ELF-1 (cell line): Measurements from ENCODE around the gene ATP6V1G2.
"Not testable (repeated sequence)": the region's sequence is repeated elsewhere in the genome, so short reads cannot be mapped to it uniquely, and the experiment has no call there.

Experiments
- DNase-seq: peaks from one replicate; pipeline ENCODE4 v3.0.0-alpha.2; 2016; ENCODE audit warnings: low read depth, low spot score

Gene ATP6V1G2

GRCh38 chr6:31546339-31546957 is at the start of gene ATP6V1G2:
Gene ATP6V1G2 (minus strand): TSS chr6:31546608. CDS start chr6:31546559, 49 bp downstream.
- DNase-seq: peak; percentile 99

DNA sequence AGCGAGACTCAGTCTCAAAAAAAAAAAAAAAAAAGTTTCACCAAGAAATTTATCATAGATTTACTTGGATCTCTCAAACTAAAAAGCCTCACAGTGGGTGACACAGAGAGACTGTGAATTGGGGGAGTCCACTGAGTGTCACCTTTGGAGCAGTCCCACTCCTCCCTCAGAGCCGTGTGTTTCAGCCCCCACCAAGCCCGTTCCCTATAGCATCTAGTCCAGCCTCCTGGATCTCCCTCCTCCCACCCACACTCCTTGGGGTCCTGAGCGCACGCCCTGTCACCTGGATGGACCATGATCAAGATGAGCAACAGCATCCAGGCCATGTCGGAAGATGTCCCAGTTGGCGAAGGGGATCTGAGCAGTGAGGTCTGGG is 46.0 kb upstream of the ATP6V1G2 start:
- no peak for DNase-seq

GRCh38 chr6:31590691-31591090 is 44.3 kb upstream of the ATP6V1G2 start:
- not testable (repeated sequence) for DNase-seq

DNA sequence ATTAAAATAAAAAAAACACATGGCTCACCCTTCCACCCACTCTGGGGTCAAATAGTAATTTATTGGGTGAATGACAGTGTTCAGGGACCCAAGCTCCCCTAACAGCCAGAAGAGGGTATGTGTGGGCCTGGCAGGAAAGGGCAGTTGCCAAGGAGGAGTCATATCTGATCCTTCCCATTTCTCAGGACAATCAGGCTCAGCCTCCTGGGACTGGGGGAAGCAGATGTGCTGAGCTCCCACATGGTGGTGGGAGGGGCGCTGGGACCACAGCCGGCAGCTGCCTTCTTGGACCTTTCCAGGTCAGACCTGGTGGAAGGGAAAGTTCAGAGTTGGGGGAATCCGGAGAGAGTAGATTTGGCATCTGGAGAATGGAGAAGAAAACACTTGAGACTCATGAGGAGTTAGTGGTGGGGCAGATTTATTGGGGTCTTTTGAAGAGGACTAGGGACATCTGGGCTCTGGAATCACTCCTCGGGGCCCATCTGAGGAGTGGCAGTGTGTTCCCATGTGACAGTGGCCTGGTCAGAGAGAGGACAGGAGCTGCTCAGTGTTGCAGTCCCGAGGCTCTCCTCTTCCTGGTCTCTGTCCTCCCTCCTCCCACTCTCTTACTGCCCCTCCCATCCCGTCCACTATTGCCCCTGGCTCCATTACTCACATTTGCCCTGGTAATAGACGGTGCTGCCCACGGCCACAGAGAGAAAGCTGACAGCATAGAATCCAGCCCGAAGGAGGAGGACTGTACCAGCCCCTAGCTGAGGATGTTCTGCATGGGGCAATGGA is 42.7 kb upstream of the ATP6V1G2 start:
- no peak for DNase-seq

- DNase-seq: no peak
Observed at GRCh38 chr6:31587791-31588777, 41.7 kb upstream of the ATP6V1G2 start.

- DNase-seq: no peak
Observed at GRCh38 chr6:31586599-31587281, 40.3 kb upstream of the ATP6V1G2 start.

GRCh38 chr6:31586008-31586407 is 39.6 kb upstream of the ATP6V1G2 start, which contains the start of gene LST1:
Gene LST1 (plus strand): TSS chr6:31586277. CDS start chr6:31587300, 1,023 bp downstream.
- no peak for DNase-seq

DNA sequence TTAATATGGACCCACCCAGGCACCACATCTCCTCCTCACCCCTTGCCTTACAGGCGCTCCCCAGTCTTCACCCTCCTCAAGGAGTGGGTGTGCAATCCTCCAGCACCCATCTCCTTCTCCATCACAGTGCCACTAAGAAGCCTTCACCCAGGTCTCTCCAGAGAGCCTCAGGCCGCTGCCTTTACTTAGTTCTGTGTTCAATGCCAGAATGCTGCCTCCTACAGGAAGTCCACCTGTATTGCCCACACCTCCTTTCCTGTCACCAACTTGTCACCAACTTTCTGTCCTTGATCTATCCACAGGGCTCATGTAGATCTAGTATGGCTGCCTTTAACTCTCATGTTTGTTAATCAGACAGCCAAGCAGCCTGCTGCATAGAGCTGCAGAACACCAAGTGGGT is 39.1 kb upstream of the ATP6V1G2 start:
- DNase-seq: peak; percentile 61

- DNase-seq: no peak
Observed at GRCh38 chr6:31582230-31582643, 35.8 kb upstream of the ATP6V1G2 start, which contains the start of gene LTB. Gene LTB (minus strand): TSS chr6:31582424. CDS start chr6:31582417, 7 bp downstream.

- DNase-seq: peak; percentile 30
Observed at GRCh38 chr6:31581434-31582229, 35.2 kb upstream of the ATP6V1G2 start.

GRCh38 chr6:31580807-31581433 is 34.5 kb upstream of the ATP6V1G2 start:
- DNase-seq: peak; percentile 94

DNA sequence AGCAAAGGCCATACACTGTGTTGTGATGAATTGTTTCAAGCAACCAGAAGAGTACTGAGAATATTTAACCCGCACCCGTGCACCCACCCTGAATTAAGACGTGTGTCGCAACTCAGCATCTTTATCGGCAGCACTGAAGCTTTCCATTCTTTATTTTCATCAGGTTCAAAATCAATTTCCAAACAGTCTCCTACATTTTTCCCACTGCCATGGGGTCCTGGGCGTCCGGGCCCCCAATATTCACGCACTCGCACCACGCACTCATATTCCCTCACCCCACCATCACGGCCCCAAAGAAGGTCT is 34.0 kb upstream of the ATP6V1G2 start:
- no peak for DNase-seq

DNA sequence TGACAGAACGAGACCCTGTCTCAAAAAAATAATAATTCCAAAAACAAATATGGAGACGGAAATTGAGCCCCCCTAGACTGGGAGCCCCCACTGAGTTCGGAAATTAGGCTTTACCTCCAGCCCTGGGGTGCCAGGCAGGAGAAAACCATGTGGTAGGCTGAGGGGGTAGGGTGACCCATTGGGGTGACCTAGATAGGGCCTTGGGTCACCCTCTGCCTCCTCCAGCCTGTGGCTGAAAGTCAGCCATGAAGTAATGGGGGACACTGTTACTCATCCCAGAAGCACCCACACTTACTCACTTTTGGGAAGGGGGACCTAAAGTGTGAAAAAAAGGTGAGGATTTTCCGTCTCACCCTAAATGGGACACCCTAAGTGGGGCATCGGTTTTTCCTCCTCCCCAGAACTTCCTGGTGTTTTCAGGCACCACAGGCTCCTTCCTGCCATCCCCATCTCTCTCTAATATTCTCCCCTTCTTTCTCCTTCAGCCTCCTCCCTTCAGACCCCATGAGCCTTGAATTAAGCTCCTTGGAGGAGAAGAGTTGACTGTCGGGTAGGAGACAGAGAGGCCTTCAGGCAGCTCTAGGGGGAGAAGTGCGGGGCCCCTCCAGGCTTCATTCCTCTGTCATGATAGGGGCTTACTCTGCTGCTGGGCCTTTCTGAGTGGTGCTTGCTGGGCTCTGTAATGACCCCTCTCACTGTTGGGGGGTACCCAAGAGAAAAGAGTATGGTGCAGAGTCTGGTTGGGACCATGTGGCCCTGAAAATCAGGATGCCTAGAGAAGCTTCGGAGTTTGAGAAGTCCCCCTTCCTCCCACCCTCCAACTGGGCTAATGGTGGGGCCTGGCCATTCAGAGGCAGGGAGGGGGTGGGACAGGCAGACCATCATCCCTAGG is 33.4 kb upstream of the ATP6V1G2 start:
- no peak for DNase-seq

DNA sequence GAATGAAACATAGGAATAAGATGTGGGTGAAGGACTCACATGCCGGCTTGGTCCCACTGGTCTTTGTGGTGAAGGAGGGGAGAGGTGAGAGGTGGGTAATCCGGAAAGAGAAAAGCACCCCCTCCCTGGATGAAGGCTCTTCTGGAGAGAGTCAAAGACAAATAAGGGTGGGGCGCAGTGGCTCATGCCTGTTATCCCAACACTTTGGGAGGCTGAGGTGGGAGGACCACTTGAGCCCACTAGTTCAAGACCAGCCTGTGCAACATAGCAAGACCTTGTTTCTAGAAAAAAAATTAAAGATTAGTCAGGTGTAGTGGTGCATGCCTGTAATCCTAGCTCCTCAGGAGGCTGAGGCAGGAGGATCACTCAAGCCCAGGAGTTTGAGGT is 32.7 kb upstream of the ATP6V1G2 start:
- no peak for DNase-seq

DNA sequence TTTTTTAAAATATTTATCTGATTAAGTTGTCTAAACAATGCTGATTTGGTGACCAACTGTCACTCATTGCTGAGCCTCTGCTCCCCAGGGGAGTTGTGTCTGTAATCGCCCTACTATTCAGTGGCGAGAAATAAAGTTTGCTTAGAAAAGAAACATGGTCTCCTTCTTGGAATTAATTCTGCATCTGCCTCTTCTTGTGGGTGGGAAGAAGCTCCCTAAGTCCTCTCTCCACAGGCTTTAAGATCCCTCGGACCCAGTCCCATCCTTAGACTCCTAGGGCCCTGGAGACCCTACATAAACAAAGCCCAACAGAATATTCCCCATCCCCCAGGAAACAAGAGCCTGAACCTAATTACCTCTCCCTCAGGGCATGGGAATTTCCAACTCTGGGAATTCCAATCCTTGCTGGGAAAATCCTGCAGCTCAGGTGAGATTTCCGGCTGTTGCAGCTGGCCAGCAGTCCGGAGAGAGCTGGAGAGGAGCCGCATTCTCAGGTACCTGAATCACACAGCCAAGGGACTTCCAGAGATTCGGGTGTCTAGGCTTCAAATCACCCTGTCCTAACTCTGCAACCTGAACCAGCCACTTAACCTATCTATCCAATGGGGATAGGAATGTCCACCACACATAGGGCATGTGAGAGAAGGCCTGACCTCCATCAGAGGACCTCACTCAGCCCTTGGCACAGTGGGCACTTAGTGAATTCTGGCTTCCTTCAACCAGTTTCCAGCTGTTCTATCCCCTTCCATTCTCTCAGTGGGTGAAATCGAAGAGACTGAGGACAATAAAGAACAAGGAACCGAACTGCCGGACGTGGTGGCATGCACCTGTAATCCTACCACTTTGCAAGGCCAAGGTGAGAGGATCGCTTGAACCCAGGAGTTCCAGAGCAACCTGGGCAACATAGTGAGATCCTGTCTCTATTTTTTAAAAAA is 32.0 kb upstream of the ATP6V1G2 start:
- DNase-seq: peak; percentile 96

- DNase-seq: no peak
Observed at GRCh38 chr6:31577579-31577966, 31.2 kb upstream of the ATP6V1G2 start.

- no peak for DNase-seq
Observed at GRCh38 chr6:31576897-31577578, 30.6 kb upstream of the ATP6V1G2 start.
